Tibial nerve (tissue), 4 donors: ENCODE results near the gene SMU1.

Experiments
- EP300 ChIP-seq, 2 donors: sonication (generic); formaldehyde crosslinking; IDR thresholded peaks; one replicate each; pipeline ENCODE4 v1.6.1; 2017; ENCODE audit warnings: antibody characterized with exemption in 2 of 2, mild to moderate bottlenecking in 1 of 2
- POLR2A ChIP-seq, 2 donors: fragments of 450-650 bp; IDR thresholded peaks; one replicate each; pipeline ENCODE4 v1.6.1; 2017; ENCODE audit warnings: antibody characterized with exemption in 2 of 2, mild to moderate bottlenecking in 2 of 2, moderate library complexity in 2 of 2
- TF ChIP-seq, protein P1 (sequence below), 5 experiments: fragments of 200-600 bp in 3 of 5; fragments of 450-650 bp in 2 of 5; sonication (generic) in 3 of 5; IDR thresholded peaks; one replicate each; pipeline ENCODE4 v1.5.1; 2016 to 2019; ENCODE audit warnings: antibody characterized with exemption in 5 of 5, mild to moderate bottlenecking in 3 of 5, moderate library complexity in 2 of 5

DNA sequence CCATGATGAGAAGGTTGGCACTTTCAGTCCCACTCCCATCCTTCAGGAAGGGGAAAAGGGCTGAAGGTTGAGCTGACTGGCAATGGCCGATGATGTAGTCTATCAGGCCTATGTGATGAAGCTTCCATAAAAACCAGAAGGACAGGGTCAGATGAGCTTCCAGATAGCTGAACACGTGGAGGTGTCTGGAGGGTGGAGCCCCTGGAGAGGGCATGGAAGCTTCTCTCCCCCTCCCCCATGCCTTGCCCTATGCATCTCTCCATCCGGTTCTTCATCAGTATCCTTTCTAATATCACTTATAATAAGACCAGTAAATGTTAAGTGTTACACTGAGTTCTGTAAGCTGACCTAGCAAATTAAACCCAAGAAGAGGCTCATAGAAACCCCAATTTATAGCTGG, 32.6 kb upstream of the SMU1 start:
- TF ChIP-seq, protein P1, sequence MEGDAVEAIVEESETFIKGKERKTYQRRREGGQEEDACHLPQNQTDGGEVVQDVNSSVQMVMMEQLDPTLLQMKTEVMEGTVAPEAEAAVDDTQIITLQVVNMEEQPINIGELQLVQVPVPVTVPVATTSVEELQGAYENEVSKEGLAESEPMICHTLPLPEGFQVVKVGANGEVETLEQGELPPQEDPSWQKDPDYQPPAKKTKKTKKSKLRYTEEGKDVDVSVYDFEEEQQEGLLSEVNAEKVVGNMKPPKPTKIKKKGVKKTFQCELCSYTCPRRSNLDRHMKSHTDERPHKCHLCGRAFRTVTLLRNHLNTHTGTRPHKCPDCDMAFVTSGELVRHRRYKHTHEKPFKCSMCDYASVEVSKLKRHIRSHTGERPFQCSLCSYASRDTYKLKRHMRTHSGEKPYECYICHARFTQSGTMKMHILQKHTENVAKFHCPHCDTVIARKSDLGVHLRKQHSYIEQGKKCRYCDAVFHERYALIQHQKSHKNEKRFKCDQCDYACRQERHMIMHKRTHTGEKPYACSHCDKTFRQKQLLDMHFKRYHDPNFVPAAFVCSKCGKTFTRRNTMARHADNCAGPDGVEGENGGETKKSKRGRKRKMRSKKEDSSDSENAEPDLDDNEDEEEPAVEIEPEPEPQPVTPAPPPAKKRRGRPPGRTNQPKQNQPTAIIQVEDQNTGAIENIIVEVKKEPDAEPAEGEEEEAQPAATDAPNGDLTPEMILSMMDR (IDR thresholded peaks at IDR 0.05) = no peak
- TF ChIP-seq EP300 (IDR thresholded peaks at IDR 0.05) = no peak
- no peak for TF ChIP-seq POLR2A (IDR thresholded peaks at IDR 0.05)
